ENCODE measurements around the gene GPATCH2L.

Gene GPATCH2L

GRCh38 chr14:76151398-76152332, at the start of gene GPATCH2L:
Gene GPATCH2L (plus strand): TSS chr14:76151922. CDS start chr14:76154364, 2,442 bp downstream.
- TF ChIP-seq CTCF (IDR thresholded peaks at IDR 0.05) (no peak), ZFX (IDR thresholded peaks at IDR 0.05; ENCODE audit: borderline replicate concordance) (no peak)
- H3K27ac ChIP-seq: peak within 1 kb of the TSS; percentile 53

- TF ChIP-seq CTCF (IDR thresholded peaks at IDR 0.05) (no peak), ZFX (IDR thresholded peaks at IDR 0.05; ENCODE audit: borderline replicate concordance) (no peak)
- H3K27ac ChIP-seq: no peak overlapping the region
These were observed 46.8 kb upstream of the GPATCH2L start for GRCh38 chr14:76104802-76105355.

- H3K27ac ChIP-seq: no peak overlapping the region
- TF ChIP-seq CTCF (IDR thresholded peaks at IDR 0.05): no peak
- TF ChIP-seq ZFX (IDR thresholded peaks at IDR 0.05; ENCODE audit: borderline replicate concordance): no peak
These were observed 45.5 kb upstream of the GPATCH2L start for GRCh38 chr14:76106188-76106587.

- H3K27ac ChIP-seq: no peak overlapping the region
- TF ChIP-seq CTCF (IDR thresholded peaks at IDR 0.05): no peak
- no peak for TF ChIP-seq ZFX (IDR thresholded peaks at IDR 0.05; ENCODE audit: borderline replicate concordance)
These were observed 42.4 kb upstream of the GPATCH2L start for GRCh38 chr14:76109087-76109880.

GRCh38 chr14:76112889-76113624, 38.7 kb upstream of the GPATCH2L start:
- TF ChIP-seq CTCF (IDR thresholded peaks at IDR 0.05) (no peak), ZFX (IDR thresholded peaks at IDR 0.05; ENCODE audit: borderline replicate concordance) (no peak)
- no peak overlapping the region for H3K27ac ChIP-seq

GRCh38 chr14:76113691-76114090, 38.0 kb upstream of the GPATCH2L start:
- TF ChIP-seq CTCF (IDR thresholded peaks at IDR 0.05) (no peak), ZFX (IDR thresholded peaks at IDR 0.05; ENCODE audit: borderline replicate concordance) (no peak)
- no peak overlapping the region for H3K27ac ChIP-seq
